ENCODE data around the gene ZNF334.

DNA sequence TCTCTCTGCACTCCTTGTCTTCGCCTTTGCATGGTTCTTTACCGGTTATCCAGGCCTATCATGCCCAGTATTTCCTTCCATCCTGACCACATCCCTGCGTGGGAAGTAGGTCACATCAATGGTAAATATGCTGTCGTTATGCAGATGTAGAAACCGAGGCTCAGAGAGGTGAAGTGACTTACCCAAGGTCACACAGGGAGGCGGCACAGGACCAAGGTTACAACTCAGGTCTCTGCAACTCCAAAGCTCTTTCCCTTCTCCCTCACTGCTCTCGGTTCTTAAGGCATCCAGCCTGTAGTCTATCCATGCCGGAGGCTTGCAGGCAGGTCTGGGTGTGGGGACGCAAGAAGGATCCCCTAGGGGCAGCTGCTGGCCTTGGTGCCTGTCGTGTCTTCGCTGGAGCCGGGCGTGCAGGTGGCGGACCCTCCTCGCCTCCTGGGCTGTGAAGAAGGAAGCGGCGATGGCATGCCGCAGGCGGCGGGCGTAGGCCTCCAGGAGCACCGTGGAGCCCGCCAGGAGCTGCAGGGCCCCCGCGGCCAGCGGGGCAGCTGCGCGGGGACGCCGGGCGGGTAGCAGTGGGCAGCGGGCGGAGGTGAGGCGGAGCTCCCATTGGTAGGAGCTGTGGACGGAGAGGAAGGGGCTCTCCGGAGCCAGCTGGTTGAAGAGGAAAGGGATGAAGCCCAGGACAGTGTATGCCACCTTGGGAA, 28.0 kb upstream of the ZNF334 start:
- TF ChIP-seq, protein P1, sequence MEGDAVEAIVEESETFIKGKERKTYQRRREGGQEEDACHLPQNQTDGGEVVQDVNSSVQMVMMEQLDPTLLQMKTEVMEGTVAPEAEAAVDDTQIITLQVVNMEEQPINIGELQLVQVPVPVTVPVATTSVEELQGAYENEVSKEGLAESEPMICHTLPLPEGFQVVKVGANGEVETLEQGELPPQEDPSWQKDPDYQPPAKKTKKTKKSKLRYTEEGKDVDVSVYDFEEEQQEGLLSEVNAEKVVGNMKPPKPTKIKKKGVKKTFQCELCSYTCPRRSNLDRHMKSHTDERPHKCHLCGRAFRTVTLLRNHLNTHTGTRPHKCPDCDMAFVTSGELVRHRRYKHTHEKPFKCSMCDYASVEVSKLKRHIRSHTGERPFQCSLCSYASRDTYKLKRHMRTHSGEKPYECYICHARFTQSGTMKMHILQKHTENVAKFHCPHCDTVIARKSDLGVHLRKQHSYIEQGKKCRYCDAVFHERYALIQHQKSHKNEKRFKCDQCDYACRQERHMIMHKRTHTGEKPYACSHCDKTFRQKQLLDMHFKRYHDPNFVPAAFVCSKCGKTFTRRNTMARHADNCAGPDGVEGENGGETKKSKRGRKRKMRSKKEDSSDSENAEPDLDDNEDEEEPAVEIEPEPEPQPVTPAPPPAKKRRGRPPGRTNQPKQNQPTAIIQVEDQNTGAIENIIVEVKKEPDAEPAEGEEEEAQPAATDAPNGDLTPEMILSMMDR (IDR thresholded peaks at IDR 0.05): no peak
- TF ChIP-seq POLR2A (IDR thresholded peaks at IDR 0.05): no peak
